ENCODE data around the gene FSTL4. TPM values are rescaled to one million over a fixed set of nuclear protein-coding genes. Genes with fewer than 3 reads are reported as not detected.
A peak's percentile ranks its signal among the peaks of the same experiment; 100 is the strongest.

FSTL4 gene
- polyA plus RNA-seq, 1 of the 3 experiments (the other 2 are of a cell fraction) = not detected

DNA sequence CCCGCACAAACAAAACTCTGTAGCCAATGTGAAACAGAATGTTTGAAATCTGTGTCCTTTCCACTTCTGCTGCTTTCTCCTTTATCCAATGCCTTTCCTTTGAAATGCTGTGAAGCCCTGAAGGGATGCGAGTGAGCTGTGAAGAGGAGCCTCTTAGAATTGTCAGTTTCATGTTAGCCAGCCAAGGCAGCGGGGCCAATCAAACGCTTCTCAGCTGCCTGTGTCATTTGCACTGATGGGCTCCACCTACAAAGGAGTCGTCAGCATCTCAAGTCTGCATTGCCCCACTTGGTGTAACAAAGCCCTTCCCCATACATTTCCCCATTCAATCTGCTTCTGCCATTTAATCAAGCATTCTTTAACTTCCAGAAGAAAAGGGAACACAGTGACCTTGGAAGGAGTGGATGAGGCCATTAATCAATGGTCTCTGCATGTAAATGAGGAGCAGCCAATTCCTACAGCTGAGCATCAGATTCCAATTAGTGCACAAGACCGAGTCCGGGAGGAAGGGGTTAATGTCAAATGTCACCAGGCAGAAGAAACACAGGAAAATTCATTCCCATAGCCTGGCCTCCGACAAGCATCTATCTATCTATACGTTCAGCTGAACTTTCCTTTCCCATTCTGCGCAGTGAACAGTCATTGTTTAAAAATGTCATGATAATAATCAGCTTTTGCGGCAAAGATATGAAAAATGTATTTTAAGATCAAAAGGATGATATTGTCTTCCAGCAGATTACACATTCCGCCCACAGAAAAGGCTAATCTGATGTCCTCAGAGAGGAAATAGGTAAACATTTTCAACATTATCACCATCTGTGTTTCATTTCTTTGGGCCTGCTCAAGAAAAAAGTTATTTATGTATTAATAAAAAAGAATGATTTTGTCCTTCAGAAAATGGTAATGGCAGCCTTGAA lies 154.6 kb downstream of the FSTL4 start:
- Histone ChIP-seq H3K27me3 (ENCODE audit: insufficient read depth) (no peaks in the 10 kb centered on the region), H3K9me2 (no peaks in the 10 kb centered on the region), H3K9ac (no peak overlapping the region), H3K79me2 (ENCODE audit: insufficient read depth) (no peaks in the 10 kb centered on the region), H3K4me3 (ENCODE audit: low read depth in 2 of 2, low read length in 1 of 2) (no peak overlapping the region), H2AFZ (ENCODE audit: low read depth) (no peak overlapping the region), H4K20me1 (ENCODE audit: insufficient read depth) (no peaks in the 10 kb centered on the region), H3F3A (replicated peaks; ENCODE audit: insufficient read depth) (peaks cover 19% of the 10 kb centered on the region), H3K27ac (ENCODE audit: low read depth in 2 of 2, low read length in 1 of 2) (peak overlapping the region; percentile 53 to 79), H3K4me2 (peak overlapping the region; percentile 17), H3K9me3 (no peaks in the 10 kb centered on the region), H3K36me3 (replicated peaks in 1 of 2; ENCODE audit: control insufficient read depth in 1 of 2, insufficient read depth in 2 of 2, low read length in 1 of 2) (no peaks in the 10 kb centered on the region), H3K4me1 (ENCODE audit: control insufficient read depth in 1 of 2, insufficient read depth in 2 of 2, low read depth in 1 of 2, low read length in 1 of 2) (peaks cover 15 to 58% of the 10 kb centered on the region in 2 experiments)
- ChIA-PET POLR2A (no interaction called here), CTCF (interaction anchor here (0.6 to 2.5 kb wide), 6 partner anchors 33 to 486 kb away, joined by 3 to 9 read pairs (median 6); no protein-coding TSS in a partner anchor)
- 35% methylated on average over 12 of the region's 12 CpGs for WGBS (ENCODE audit: low lambda C conversion rate)
- no peak for DNase-seq
- TF ChIP-seq SIN3A (IDR thresholded peaks at IDR 0.05; ENCODE audit: borderline replicate concordance, low read depth, low read length) (no peak), RAD21 (IDR thresholded peaks at IDR 0.05; ENCODE audit: low read length) (peak; percentile 23; the same call in 1 of the 2 replicates), RXRA (IDR thresholded peaks at IDR 0.05; ENCODE audit: borderline replicate concordance, low read depth) (peak; percentile 89; the same call in 1 of the 2 replicates), RCOR1 (IDR thresholded peaks at IDR 0.05; ENCODE audit: low read length) (no peak; the same call in 1 of the 2 replicates), MXI1 (IDR thresholded peaks at IDR 0.05; ENCODE audit: low read depth, low read length) (no peak), JUND (IDR thresholded peaks at IDR 0.05) (peak; percentile 99), GABPA (IDR thresholded peaks at IDR 0.05; ENCODE audit: low read depth) (no peak), TEAD4 (IDR thresholded peaks at IDR 0.05; ENCODE audit: borderline replicate concordance, insufficient read depth) (peak; percentile 98), POLR2AphosphoS5 (IDR thresholded peaks at IDR 0.05; ENCODE audit: low read depth, low read length) (peak; percentile 61; the same call in 1 of the 2 replicates), GATA2 (CRISPR knock-in tag; IDR thresholded peaks at IDR 0.05) (peak; percentile 55), RFX5 (IDR thresholded peaks at IDR 0.05; ENCODE audit: low read length) (peak; percentile 52; the same call in 1 of the 2 replicates), EZH2phosphoT487 (IDR thresholded peaks at IDR 0.05; ENCODE audit: borderline replicate concordance, low read depth) (no peak), ELF1 (IDR thresholded peaks at IDR 0.05) (peak; percentile 13; the same call in 1 of the 2 replicates), FOXJ3 (CRISPR knock-in tag; IDR thresholded peaks at IDR 0.05) (no peak), MEF2A (IDR thresholded peaks at IDR 0.05; ENCODE audit: borderline replicate concordance, low read depth) (peak; percentile 79), CHD2 (IDR thresholded peaks at IDR 0.05; ENCODE audit: low read length, partially characterized antibody) (peak; percentile 21), FOXM1 (IDR thresholded peaks at IDR 0.05; ENCODE audit: low read depth) (peak; percentile 87), EP300 (IDR thresholded peaks at IDR 0.05; ENCODE audit: borderline replicate concordance in 1 of 2, low read depth in 1 of 2, low read length in 1 of 2) (peak; percentile 77 to 93; a peak in 3 of 4 replicates)
- TF ChIP-seq, protein P1, sequence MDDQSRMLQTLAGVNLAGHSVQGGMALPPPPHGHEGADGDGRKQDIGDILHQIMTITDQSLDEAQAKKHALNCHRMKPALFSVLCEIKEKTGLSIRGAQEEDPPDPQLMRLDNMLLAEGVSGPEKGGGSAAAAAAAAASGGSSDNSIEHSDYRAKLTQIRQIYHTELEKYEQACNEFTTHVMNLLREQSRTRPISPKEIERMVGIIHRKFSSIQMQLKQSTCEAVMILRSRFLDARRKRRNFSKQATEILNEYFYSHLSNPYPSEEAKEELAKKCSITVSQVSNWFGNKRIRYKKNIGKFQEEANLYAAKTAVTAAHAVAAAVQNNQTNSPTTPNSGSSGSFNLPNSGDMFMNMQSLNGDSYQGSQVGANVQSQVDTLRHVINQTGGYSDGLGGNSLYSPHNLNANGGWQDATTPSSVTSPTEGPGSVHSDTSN (IDR thresholded peaks at IDR 0.05) = peak; percentile 91
- TF ChIP-seq, protein P2, sequence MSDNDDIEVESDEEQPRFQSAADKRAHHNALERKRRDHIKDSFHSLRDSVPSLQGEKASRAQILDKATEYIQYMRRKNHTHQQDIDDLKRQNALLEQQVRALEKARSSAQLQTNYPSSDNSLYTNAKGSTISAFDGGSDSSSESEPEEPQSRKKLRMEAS (IDR thresholded peaks at IDR 0.05; ENCODE audit: low read depth) = 0 out of 2 replicates have a peak, but pooled peaks have one; percentile 49
- TF ChIP-seq, protein P3, sequence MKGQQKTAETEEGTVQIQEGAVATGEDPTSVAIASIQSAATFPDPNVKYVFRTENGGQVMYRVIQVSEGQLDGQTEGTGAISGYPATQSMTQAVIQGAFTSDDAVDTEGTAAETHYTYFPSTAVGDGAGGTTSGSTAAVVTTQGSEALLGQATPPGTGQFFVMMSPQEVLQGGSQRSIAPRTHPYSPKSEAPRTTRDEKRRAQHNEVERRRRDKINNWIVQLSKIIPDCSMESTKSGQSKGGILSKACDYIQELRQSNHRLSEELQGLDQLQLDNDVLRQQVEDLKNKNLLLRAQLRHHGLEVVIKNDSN (IDR thresholded peaks at IDR 0.05; ENCODE audit: borderline replicate concordance, low read depth) = no peak
- TF ChIP-seq, protein P4, sequence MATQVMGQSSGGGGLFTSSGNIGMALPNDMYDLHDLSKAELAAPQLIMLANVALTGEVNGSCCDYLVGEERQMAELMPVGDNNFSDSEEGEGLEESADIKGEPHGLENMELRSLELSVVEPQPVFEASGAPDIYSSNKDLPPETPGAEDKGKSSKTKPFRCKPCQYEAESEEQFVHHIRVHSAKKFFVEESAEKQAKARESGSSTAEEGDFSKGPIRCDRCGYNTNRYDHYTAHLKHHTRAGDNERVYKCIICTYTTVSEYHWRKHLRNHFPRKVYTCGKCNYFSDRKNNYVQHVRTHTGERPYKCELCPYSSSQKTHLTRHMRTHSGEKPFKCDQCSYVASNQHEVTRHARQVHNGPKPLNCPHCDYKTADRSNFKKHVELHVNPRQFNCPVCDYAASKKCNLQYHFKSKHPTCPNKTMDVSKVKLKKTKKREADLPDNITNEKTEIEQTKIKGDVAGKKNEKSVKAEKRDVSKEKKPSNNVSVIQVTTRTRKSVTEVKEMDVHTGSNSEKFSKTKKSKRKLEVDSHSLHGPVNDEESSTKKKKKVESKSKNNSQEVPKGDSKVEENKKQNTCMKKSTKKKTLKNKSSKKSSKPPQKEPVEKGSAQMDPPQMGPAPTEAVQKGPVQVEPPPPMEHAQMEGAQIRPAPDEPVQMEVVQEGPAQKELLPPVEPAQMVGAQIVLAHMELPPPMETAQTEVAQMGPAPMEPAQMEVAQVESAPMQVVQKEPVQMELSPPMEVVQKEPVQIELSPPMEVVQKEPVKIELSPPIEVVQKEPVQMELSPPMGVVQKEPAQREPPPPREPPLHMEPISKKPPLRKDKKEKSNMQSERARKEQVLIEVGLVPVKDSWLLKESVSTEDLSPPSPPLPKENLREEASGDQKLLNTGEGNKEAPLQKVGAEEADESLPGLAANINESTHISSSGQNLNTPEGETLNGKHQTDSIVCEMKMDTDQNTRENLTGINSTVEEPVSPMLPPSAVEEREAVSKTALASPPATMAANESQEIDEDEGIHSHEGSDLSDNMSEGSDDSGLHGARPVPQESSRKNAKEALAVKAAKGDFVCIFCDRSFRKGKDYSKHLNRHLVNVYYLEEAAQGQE (IDR thresholded peaks at IDR 0.05; ENCODE audit: low read depth, low read length) = no peak
- TF ChIP-seq, protein P5, sequence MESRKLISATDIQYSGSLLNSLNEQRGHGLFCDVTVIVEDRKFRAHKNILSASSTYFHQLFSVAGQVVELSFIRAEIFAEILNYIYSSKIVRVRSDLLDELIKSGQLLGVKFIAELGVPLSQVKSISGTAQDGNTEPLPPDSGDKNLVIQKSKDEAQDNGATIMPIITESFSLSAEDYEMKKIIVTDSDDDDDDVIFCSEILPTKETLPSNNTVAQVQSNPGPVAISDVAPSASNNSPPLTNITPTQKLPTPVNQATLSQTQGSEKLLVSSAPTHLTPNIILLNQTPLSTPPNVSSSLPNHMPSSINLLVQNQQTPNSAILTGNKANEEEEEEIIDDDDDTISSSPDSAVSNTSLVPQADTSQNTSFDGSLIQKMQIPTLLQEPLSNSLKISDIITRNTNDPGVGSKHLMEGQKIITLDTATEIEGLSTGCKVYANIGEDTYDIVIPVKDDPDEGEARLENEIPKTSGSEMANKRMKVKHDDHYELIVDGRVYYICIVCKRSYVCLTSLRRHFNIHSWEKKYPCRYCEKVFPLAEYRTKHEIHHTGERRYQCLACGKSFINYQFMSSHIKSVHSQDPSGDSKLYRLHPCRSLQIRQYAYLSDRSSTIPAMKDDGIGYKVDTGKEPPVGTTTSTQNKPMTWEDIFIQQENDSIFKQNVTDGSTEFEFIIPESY (IDR thresholded peaks at IDR 0.05; ENCODE audit: borderline replicate concordance, low read depth) = 0 out of 2 replicates have a peak, but pooled peaks have one; percentile 52

Data from SK-N-SH (cell line).